Measurements from ENCODE around the gene COBL.

Gene COBL

GRCh38 chr7:51121931-51122425 lies 194.6 kb downstream of the COBL start:
- DNase-seq (ENCODE audit: low read depth in 2 of 2): no peak

GRCh38 chr7:51121036-51121790 lies 195.4 kb downstream of the COBL start:
- no peak for DNase-seq (ENCODE audit: low read depth in 2 of 2)

- DNase-seq (ENCODE audit: low read depth in 2 of 2): no peak
These were observed 198.0 kb downstream of the COBL start for GRCh38 chr7:51118628-51119027.

- no peak for DNase-seq (ENCODE audit: low read depth in 2 of 2)
These were observed 202.1 kb downstream of the COBL start for GRCh38 chr7:51114501-51114900.

- DNase-seq (ENCODE audit: low read depth in 2 of 2): no peak
These were observed 202.6 kb downstream of the COBL start for GRCh38 chr7:51113962-51114361.

- DNase-seq (ENCODE audit: low read depth in 2 of 2): no peak
These were observed 203.0 kb downstream of the COBL start for GRCh38 chr7:51113560-51113959.

GRCh38 chr7:51111241-51111940 lies 205.2 kb downstream of the COBL start:
- no peak for DNase-seq (ENCODE audit: low read depth in 2 of 2)

- no peak for DNase-seq (ENCODE audit: low read depth in 2 of 2)
These were observed 208.5 kb downstream of the COBL start for GRCh38 chr7:51108134-51108533.

GRCh38 chr7:51104278-51104677 lies 212.3 kb downstream of the COBL start:
- DNase-seq (ENCODE audit: low read depth in 2 of 2): no peak

GRCh38 chr7:51103718-51104117 lies 212.9 kb downstream of the COBL start:
- no peak for DNase-seq (ENCODE audit: low read depth in 2 of 2)

GRCh38 chr7:51102828-51103227 lies 213.8 kb downstream of the COBL start:
- no peak for DNase-seq (ENCODE audit: low read depth in 2 of 2)

- no peak for DNase-seq (ENCODE audit: low read depth in 2 of 2)
These were observed 215.4 kb downstream of the COBL start for GRCh38 chr7:51101111-51101757.

GRCh38 chr7:51090411-51090810 lies 226.2 kb downstream of the COBL start:
- DNase-seq (ENCODE audit: low read depth in 2 of 2): no peak

- no peak for DNase-seq (ENCODE audit: low read depth in 2 of 2)
These were observed 231.4 kb downstream of the COBL start for GRCh38 chr7:51085034-51085692.

GRCh38 chr7:51084121-51084520 lies 232.5 kb downstream of the COBL start:
- no peak for DNase-seq (ENCODE audit: low read depth in 2 of 2)

GRCh38 chr7:51082940-51083533 lies 233.6 kb downstream of the COBL start:
- no peak for DNase-seq (ENCODE audit: low read depth in 2 of 2)

GRCh38 chr7:51082096-51082840 lies 234.3 kb downstream of the COBL start:
- DNase-seq (ENCODE audit: low read depth in 2 of 2): no peak

GRCh38 chr7:51081270-51081890 lies 235.2 kb downstream of the COBL start:
- no peak for DNase-seq (ENCODE audit: low read depth in 2 of 2)

GRCh38 chr7:51080622-51081269 lies 235.9 kb downstream of the COBL start:
- DNase-seq (ENCODE audit: low read depth in 2 of 2): no peak

GRCh38 chr7:51080216-51080615 lies 236.4 kb downstream of the COBL start:
- DNase-seq (ENCODE audit: low read depth in 2 of 2): no peak

Measured in stimulated activated CD4-positive, alpha-beta T cell treated with anti-CD3 and anti-CD28 coated beads, Interleukin-15, amount 100 ng/mL, for 48 hours (primary cell).